Heart left ventricle (tissue), 16 donors: Measurements from ENCODE around the gene HMG20B. TPM values are rescaled to one million over a fixed set of nuclear protein-coding genes. Genes with fewer than 3 reads are reported as not detected.

Experiments used
- ATAC-seq, 4 donors: fragments of 200-7000 bp; cut with Tn5 transposase; one replicate each; pipeline ENCODE4 v1.9.1; 2020 to 2022; ENCODE audit warnings: moderate library complexity in 4 of 4, mild to moderate bottlenecking in 3 of 4, moderate number of reproducible peaks in 1 of 4
- DNase-seq, 5 donors: peaks; one replicate each; pipeline ENCODE4 v3.0.0-alpha.2; 2020
- H3K27ac ChIP-seq, 12 donors: fragments of 200-600 bp; sonication (generic) in 4 of 12; one replicate each; pipeline versions ENCODE4 v1.5.0 to v1.8.0; 2016 to 2022; ENCODE audit warnings: mild to moderate bottlenecking in 2 of 12
- H3K27me3 ChIP-seq, 9 donors: fragments of 200-600 bp; sonication (generic) in 2 of 9; one replicate each; pipeline versions ENCODE4 v1.5.1 to v1.8.0; 2016 to 2022; ENCODE audit warnings: mild to moderate bottlenecking in 3 of 9
- H3K36me3 ChIP-seq, 9 donors: fragments of 200-600 bp; sonication (generic) in 2 of 9; one replicate each; pipeline versions ENCODE4 v1.5.0 to v1.8.0; 2018 to 2022; ENCODE audit warnings: mild to moderate bottlenecking in 2 of 9
- H3K4me1 ChIP-seq, 12 donors: fragments of 200-600 bp; sonication (generic) in 4 of 12; one replicate each; pipeline versions ENCODE4 v1.5.0 to v1.8.0; 2016 to 2022; ENCODE audit warnings: mild to moderate bottlenecking in 3 of 12
- H3K4me3 ChIP-seq, 12 donors: fragments of 200-600 bp; sonication (generic) in 4 of 12; one replicate each; pipeline versions ENCODE4 v1.5.0 to v1.8.0; 2017 to 2022; ENCODE audit warnings: mild to moderate bottlenecking in 9 of 12, moderate library complexity in 4 of 12
- H3K9me3 ChIP-seq, 12 donors: fragments of 200-600 bp; sonication (generic) in 4 of 12; one replicate each; pipeline versions ENCODE4 v1.5.0 to v1.8.0; 2016 to 2022; ENCODE audit warnings: mild to moderate bottlenecking in 1 of 12
- CTCF ChIP-seq, 12 donors: fragments of 200-600 bp; sonication (generic) in 4 of 12; IDR thresholded peaks; one replicate each; pipeline versions ENCODE4 v1.5.0 to v1.8.0; 2018 to 2022; ENCODE audit warnings: antibody characterized with exemption in 12 of 12, mild to moderate bottlenecking in 5 of 12
- POLR2A ChIP-seq, 2 donors: fragments of 450-650 bp; IDR thresholded peaks; one replicate each; pipeline ENCODE4 v1.6.1; 2017; ENCODE audit warnings: antibody characterized with exemption in 2 of 2, mild to moderate bottlenecking in 2 of 2, moderate library complexity in 2 of 2
- WGBS, 4 donors: extraction: QIAGEN DNeasy Blood & Tissue Kit in 2 of 4; methylation state at CpG; one replicate each; pipeline versions ENCODE4 v1.1.5 to v1.1.7; 2013 to 2018; 5-methylcytosine and 5-hydroxymethylcytosine counted together
- intact Hi-C, 10 donors: fragments of 100-400 bp; cut with DNase I; formaldehyde crosslinking; loops; one replicate each; pipeline versions ENCODE4 v1.11.1 to v1.14.2; 2022
- polyA plus RNA-seq, 2 donors: library from polyadenylated mRNA; stranded (reverse); fragments of 200-250 nt; gene quantifications; one replicate each; pipeline ENCODE4 v1.2.3, GENCODE V29; 2013
- total RNA-seq, 9 donors: library from RNA; depleted of rRNA in 2 of 9; stranded (reverse); fragments of >200 nt in 2 of 9; fragmentation: NEBNext Ultra II Directional in 3 of 9; extraction: Animal tissue kit (Norgen Biotek cat#: 25700) in 3 of 9; gene quantifications; one replicate each; pipeline versions ENCODE4 v1.1.0 to v1.2.4, GENCODE V29; 2016 to 2023
- donor health status: ischemic (EF 13 %, LVEDD 7.1; RV severe dilation, severe dysfunction).
- donor health status: healthy with polysubstance abuse.
- donor health status: DM: no; HTN: yes; CAD: no.
- donor health status: DM: no; HTN: no; CAD: no.
- donor health status: ischemic (EF 25% LVEDD 6.9; RV normal size, moderate dysfunction).
- donor health status: ischemic (EF 25% LVEDD 5.7; RV mildly dilated, moderate dysfunction).
- donor health status: healthy.
- donor health status: DM: yes; HTN: yes; CAD: no.
- donor health status: ischemic (EF 35%, LVEDD 5.7; RV mildly dilated, moderate dysfunction).
- donor health status: nonischemic (EF 11% LVEDD 7.7; RV severe dilation, severe dysfunction).
- donor health status: DM: yes; HTN: yes; CAD: no.
- donor health status: PGD.
- donor health status: ischemic (EF 29% LVEDD 5.4; RV normal size, mild dysfunction).
- donor health status: nonischemic (EF 23%, LVEDD 6.1; RV moderate dilation, normal function).

HMG20B gene
- total and polyA plus RNA-seq, 11 donors = 24.8 to 68.6 (median 42.1) TPM

GRCh38 chr19:3605770-3606169 lies 33.0 kb downstream of the HMG20B start:
- intact Hi-C loops = no loop called here
- TF ChIP-seq POLR2A (IDR thresholded peaks at IDR 0.05) = no peak
- no peak for TF ChIP-seq CTCF (IDR thresholded peaks at IDR 0.05)
- peaks cover 8 to 58% (median 38%) of the 10 kb centered on the region in 12 donors for H3K4me1 ChIP-seq
- peaks cover 0 to 3% (median 0%) of the 10 kb centered on the region in 9 donors for H3K36me3 ChIP-seq
- peak overlapping the region in 10 of 12 donors; percentile 78 to 97 (median 88) for H3K27ac ChIP-seq
- H3K4me3 ChIP-seq = peak overlapping the region; percentile 42 to 84 (median 61)
- ATAC-seq (no peak), DNase-seq (no peak)
- H3K9me3 ChIP-seq = no peaks in the 10 kb centered on the region
- WGBS, 4 donors = 36 to 58% (median 50%) methylated on average over 5 of the region's 5 CpGs
- H3K27me3 ChIP-seq = peaks cover 0 to 11% (median 0%) of the 10 kb centered on the region in 9 donors

DNA sequence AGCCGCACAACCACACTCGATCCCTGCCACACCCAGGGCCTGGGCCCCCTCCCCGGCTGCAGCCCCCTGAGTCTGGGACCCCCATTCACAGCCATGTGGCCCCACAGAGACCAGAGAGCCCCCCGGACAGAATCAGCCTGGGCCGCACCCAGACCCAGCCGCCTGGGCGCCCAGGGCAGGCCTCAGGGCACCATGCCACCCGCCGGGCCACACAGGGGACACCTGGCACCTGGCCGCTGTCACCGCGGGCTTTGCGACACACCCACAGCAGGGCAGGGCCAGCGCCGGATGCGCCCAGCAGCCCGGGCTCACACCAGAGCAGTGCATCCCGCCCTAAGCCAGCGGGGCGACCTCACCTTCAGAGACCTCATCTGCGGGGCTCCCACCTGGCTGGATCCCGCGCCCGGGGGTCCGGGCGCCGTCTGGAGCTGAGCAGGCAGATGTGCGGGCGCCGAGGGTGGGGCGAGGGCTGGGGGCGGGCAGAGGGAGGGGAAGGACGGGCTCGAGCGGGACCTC lies 33.5 kb downstream of the HMG20B start:
- ATAC-seq = peak in 1 of 4 donors; percentile 5
- H3K27ac ChIP-seq = peak overlapping the region; percentile 64 to 97 (median 88)
- intact Hi-C loops = no loop called here
- peaks cover 0 to 11% (median 0%) of the 10 kb centered on the region in 9 donors for H3K27me3 ChIP-seq
- TF ChIP-seq CTCF (IDR thresholded peaks at IDR 0.05) (no peak), POLR2A (IDR thresholded peaks at IDR 0.05) (no peak)
- H3K4me3 ChIP-seq = peak overlapping the region; percentile 42 to 84 (median 61)
- H3K9me3 ChIP-seq = no peaks in the 10 kb centered on the region
- H3K36me3 ChIP-seq = peaks cover 0 to 7% (median 0%) of the 10 kb centered on the region in 9 donors
- peaks cover 8 to 58% (median 38%) of the 10 kb centered on the region in 12 donors for H3K4me1 ChIP-seq
- peak in 1 of 5 donors; percentile 23 for DNase-seq
- WGBS, 4 donors = 9 to 18% (median 14%) methylated on average over 12 to 35 of the region's 35 CpGs

DNA sequence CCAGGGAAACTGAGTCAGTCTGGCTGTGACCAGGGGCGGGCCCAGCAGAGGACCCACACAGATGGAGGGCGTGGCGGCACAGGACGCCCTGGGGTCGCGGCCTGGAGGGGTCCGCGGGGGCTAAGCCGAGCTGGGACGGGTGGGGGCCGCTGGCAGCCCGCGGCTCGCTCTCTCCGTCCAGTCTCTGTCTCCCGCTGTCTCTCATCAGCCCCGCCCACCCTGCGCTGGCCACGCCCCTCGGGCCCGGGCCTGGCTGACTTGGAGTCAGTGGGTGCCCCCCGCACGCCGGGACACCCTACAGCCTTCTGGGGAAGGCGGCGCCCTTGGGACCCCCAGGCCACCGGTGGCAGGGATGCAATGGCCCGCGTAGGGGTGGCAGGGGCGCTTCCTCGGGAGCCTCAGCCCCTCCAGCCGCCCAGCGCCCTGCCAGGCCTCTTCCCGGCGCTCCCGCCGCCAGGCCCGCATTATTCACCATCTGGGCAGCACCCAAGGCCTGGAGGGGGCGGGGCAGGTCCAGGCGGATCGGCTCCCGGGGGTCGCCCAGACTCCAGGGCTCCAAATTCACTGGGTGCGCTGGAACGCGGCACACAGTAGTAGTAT lies 34.0 kb downstream of the HMG20B start, which contains the start of gene TBXA2R:
Gene TBXA2R (minus strand): TSS at position 186 of the 600 bp plus-strand sequence. CDS start 6,241 bp downstream, outside the sequence.
- TF ChIP-seq POLR2A (IDR thresholded peaks at IDR 0.05) (peak in 1 of 2 donors; percentile 30), CTCF (IDR thresholded peaks at IDR 0.05) (no peak)
- H3K9me3 ChIP-seq = no peaks in the 10 kb centered on the region
- 1 to 4% (median 2%) methylated on average over 17 to 46 of the region's 46 CpGs for WGBS, 4 donors
- ATAC-seq (peak in 3 of 4 donors; percentile 40 to 77 (median 57)), DNase-seq (peak; percentile 75 to 89 (median 83))
- intact Hi-C loops = no loop called here
- peaks cover 8 to 58% (median 38%) of the 10 kb centered on the region in 12 donors for H3K4me1 ChIP-seq
- peaks cover 0 to 13% (median 5%) of the 10 kb centered on the region in 9 donors for H3K36me3 ChIP-seq
- H3K4me3 ChIP-seq = peak within 1 kb of the TSS; percentile 42 to 84 (median 61)
- peak within 1 kb of the TSS; percentile 64 to 97 (median 88) for H3K27ac ChIP-seq
- H3K27me3 ChIP-seq = peaks cover 0 to 11% (median 0%) of the 10 kb centered on the region in 9 donors
